HCT116 (cell line): Measurements from ENCODE around the gene ARMS2. TPM values are rescaled to one million over a fixed set of nuclear protein-coding genes. Genes with fewer than 3 reads are reported as not detected.

Experiments used
- ATAC-seq: fragments of 200-7000 bp; cut with Tn5 transposase; 2 replicates; pipeline ENCODE4 v1.9.1; 2020; ENCODE audit warnings: mild to moderate bottlenecking, moderate library complexity
- BruUV-seq: library from RNA; stranded (reverse); fragments of 400-500 nt; replicated peaks from 2 replicates; lab custom pipeline; 2021; lab: Mats Ljungman, UMichigan
- CTCF ChIA-PET: fragments of 300-600 bp; sonication (Branson Sonifier 250); formaldehyde crosslinking; loops from one replicate; lab custom pipeline; 2021; ENCODE audit warnings: antibody characterized with exemption; lab: Charles Lee
- POLR2A ChIA-PET: fragments of 300-600, 350-600 bp; sonication (Branson Sonifier 250); formaldehyde crosslinking; loops from one replicate; lab custom pipeline; 2021; ENCODE audit warnings: antibody characterized with exemption; lab: Charles Lee
- RAD21 ChIA-PET, 2 experiments: fragments of 300-600 bp; sonication (Branson Sonifier 250); formaldehyde crosslinking; loops; one replicate each; lab custom pipeline; 2023; ENCODE audit warnings: low total read pairs in 2 of 2; ENCODE audit not compliant: uncharacterized antibody in 2 of 2, unreplicated experiment in 2 of 2, low non-redundant PET in 1 of 2; lab: Charles Lee
- DNase-seq: peaks from one replicate; pipeline ENCODE4 v3.0.0-alpha.2; 2010; ENCODE audit warnings: low read depth, low spot score
- H2AFZ ChIP-seq: fragments of 200-600 bp; shearing (Covaris generic), sonication (generic); 2 replicates; pipeline ENCODE4 v1.6.1; 2017; ENCODE audit warnings: low read depth, mixed run types, mixed read lengths, antibody characterized with exemption, low read length; ENCODE audit not compliant: poor library complexity, severe bottlenecking
- H3K27ac ChIP-seq: 2 replicates; pipeline ENCODE4 v1.5.1; 2012; ENCODE audit warnings: low read depth, low read length
- H3K27me3 ChIP-seq: fragments of 200-600 bp; sonication (generic); 2 replicates; pipeline ENCODE4 v1.6.1; 2016; ENCODE audit warnings: mixed run types, low read length, mixed read lengths; ENCODE audit not compliant: insufficient read depth
- H3K36me3 ChIP-seq, 2 experiments: fragments of 200-500 bp in 1 of 2; fragments of 200-600 bp in 1 of 2; sonication (Bioruptor generic) in 1 of 2; sonication (generic) in 1 of 2; 2 replicates each; pipeline versions ENCODE4 v1.5.1 to v1.6.1; 2014 to 2016; ENCODE audit warnings: low read length in 2 of 2, inconsistent platforms in 1 of 2, mixed read lengths in 1 of 2, mixed run types in 1 of 2; ENCODE audit not compliant: insufficient read depth in 2 of 2, control insufficient read depth in 1 of 2
- H3K4me1 ChIP-seq, 2 experiments: fragments of 200-600 bp in 1 of 2; sonication (generic) in 1 of 2; 2 replicates each; pipeline versions ENCODE4 v1.5.1 to v1.6.1; 2012 to 2017; ENCODE audit warnings: low read length in 2 of 2, inconsistent platforms in 1 of 2, mild to moderate bottlenecking in 1 of 2, mixed read lengths in 1 of 2, mixed run types in 1 of 2, moderate library complexity in 1 of 2; ENCODE audit not compliant: insufficient read depth in 2 of 2, control insufficient read depth in 1 of 2
- H3K4me2 ChIP-seq: fragments of 200-600 bp; sonication (generic); 2 replicates; pipeline ENCODE4 v1.6.1; 2017; ENCODE audit warnings: mixed run types, low read length, mixed read lengths
- H3K4me3 ChIP-seq, 2 experiments: fragments of 200-600 bp in 1 of 2; sonication (generic) in 1 of 2; replicated peaks in 1 of 2; 2 replicates each; pipeline ENCODE4 v1.5.1; 2011 to 2016; ENCODE audit warnings: low read length in 2 of 2, control low read depth in 1 of 2, low read depth in 1 of 2, mild to moderate bottlenecking in 1 of 2, mixed read lengths in 1 of 2, mixed run types in 1 of 2
- H3K79me2 ChIP-seq: fragments of 200-600 bp; sonication (generic); 2 replicates; pipeline ENCODE4 v1.6.1; 2017; ENCODE audit warnings: mild to moderate bottlenecking, mixed run types, low read length, moderate library complexity, mixed read lengths; ENCODE audit not compliant: insufficient read depth
- H3K9ac ChIP-seq: fragments of 200-600 bp; sonication (generic); 2 replicates; pipeline ENCODE4 v1.6.1; 2016; ENCODE audit warnings: low read length, mixed read lengths
- H3K9me2 ChIP-seq: fragments of 200-600 bp; sonication (generic), shearing (Covaris generic); 2 replicates; pipeline ENCODE4 v1.6.1; 2017; ENCODE audit warnings: mixed run types, mild to moderate bottlenecking, moderate library complexity; ENCODE audit not compliant: insufficient read depth
- H3K9me3 ChIP-seq, 2 experiments: fragments of 200-500 bp in 1 of 2; fragments of 200-600 bp in 1 of 2; sonication (Bioruptor generic) in 1 of 2; sonication (generic) in 1 of 2; 2 replicates each; pipeline ENCODE4 v1.6.1; 2014 to 2017; ENCODE audit warnings: low read length in 2 of 2, mixed read lengths in 2 of 2, inconsistent platforms in 1 of 2, low read depth in 1 of 2, mild to moderate bottlenecking in 1 of 2, mixed run types in 1 of 2, moderate library complexity in 1 of 2; ENCODE audit not compliant: control insufficient read depth in 1 of 2, insufficient read depth in 1 of 2
- H4K20me1 ChIP-seq: fragments of 200-600 bp; sonication (generic), shearing (Covaris generic); 2 replicates; pipeline ENCODE4 v1.6.1; 2017; ENCODE audit warnings: mixed run types, mild to moderate bottlenecking, moderate library complexity; ENCODE audit not compliant: insufficient read depth
- CEBPB ChIP-seq: IDR thresholded peaks from 2 replicates; pipeline ENCODE4 v1.6.1; 2012; ENCODE audit warnings: low read depth
- ELF1 ChIP-seq: IDR thresholded peaks from 2 replicates; pipeline ENCODE4 v1.6.1; 2012; ENCODE audit warnings: low read depth, borderline replicate concordance
- EZH2phosphoT487 ChIP-seq: fragments of 200-600 bp; IDR thresholded peaks from 2 replicates; pipeline ENCODE4 v1.6.1; 2018; ENCODE audit warnings: antibody characterized with exemption, borderline replicate concordance
- RAD21 ChIP-seq: IDR thresholded peaks from 2 replicates; pipeline ENCODE4 v1.6.1; 2012; ENCODE audit warnings: low read depth, mild to moderate bottlenecking
- SP1 ChIP-seq: IDR thresholded peaks from 2 replicates; pipeline ENCODE4 v1.6.1; 2012; ENCODE audit warnings: low read depth
- TCF7L2 ChIP-seq: IDR thresholded peaks from 2 replicates; pipeline ENCODE4 v1.7.0; 2011; ENCODE audit warnings: borderline replicate concordance, inconsistent platforms; ENCODE audit not compliant: insufficient read depth, insufficient read length; ENCODE audit errors: extremely low read depth
- YY1 ChIP-seq: IDR thresholded peaks from 2 replicates; pipeline ENCODE4 v1.6.1; 2011; ENCODE audit warnings: low read length, low read depth, moderate library complexity, mild to moderate bottlenecking; ENCODE audit not compliant: insufficient replicate concordance; ENCODE audit errors: extremely low read depth
- intact Hi-C: fragments of 100-400 bp; cut with micrococcal nuclease; formaldehyde crosslinking; loops from 2 replicates; pipeline ENCODE4 v1.10.0; 2022
- total RNA-seq: library from RNA; stranded (reverse); gene quantifications from one replicate; pipeline ENCODE4 v1.2.1, GENCODE V29; 2021; ENCODE audit not compliant: unreplicated experiment
- TF ChIP-seq, protein P1 (sequence below): IDR thresholded peaks from 2 replicates; pipeline ENCODE4 v1.6.1; 2012
- TF ChIP-seq, protein P2 (sequence below): IDR thresholded peaks from 2 replicates; pipeline ENCODE4 v1.6.1; 2011; ENCODE audit warnings: mild to moderate bottlenecking, low read length, moderate library complexity; ENCODE audit not compliant: insufficient replicate concordance; ENCODE audit errors: extremely low read depth
- TF ChIP-seq, protein P3 (sequence below): IDR thresholded peaks from 2 replicates; pipeline ENCODE4 v1.6.1; 2012

Gene ARMS2
- total RNA-seq, 1 experiment from 2014 or later, result not detected

DNA sequence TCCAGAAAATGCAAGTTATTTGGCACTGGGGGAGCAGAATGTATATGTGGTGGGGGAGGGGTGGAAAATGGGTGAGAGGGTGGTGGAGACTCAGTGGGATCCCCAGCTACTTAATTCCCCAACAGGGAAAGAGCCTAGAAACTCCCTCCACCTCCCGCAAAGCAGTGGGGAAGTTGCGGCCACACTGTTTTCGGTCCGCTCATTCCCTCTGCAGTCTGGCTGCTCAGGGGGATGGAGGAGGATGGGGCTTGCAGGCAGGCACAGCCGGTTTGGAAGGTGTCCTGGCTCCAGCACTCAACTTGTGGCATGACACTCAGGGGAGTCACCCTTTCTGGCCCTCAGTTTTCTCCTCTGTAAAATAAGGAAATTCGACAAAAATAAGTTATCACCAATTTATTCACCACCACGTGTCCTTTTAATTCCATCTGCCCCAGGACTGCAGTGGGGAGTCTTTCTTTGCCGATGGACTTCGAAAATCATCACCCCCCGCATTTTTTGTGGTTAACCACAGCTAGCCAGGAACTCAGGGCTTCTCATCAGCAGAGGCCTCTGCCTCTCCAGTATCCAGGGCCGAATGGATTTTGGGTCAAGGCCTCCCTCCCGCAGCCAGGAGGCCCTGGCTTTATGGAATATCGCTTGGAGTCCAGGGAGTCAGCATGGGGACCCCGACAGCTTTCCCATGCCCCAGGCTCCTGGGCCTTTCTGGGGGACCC lies 5.3 kb downstream of the ARMS2 start:
- Histone ChIP-seq H3K27ac (no peak overlapping the region), H3K9me3 (no peaks in the 10 kb centered on the region), H3K79me2 (no peaks in the 10 kb centered on the region), H3K9me2 (no peaks in the 10 kb centered on the region), H3K4me1 (no peaks in the 10 kb centered on the region), H3K9ac (no peak overlapping the region), H3K4me2 (no peak overlapping the region), H4K20me1 (no peaks in the 10 kb centered on the region), H2AFZ (no peak overlapping the region), H3K27me3 (peaks cover 16% of the 10 kb centered on the region; the same call in 1 of the 2 replicates), H3K36me3 (no peaks in the 10 kb centered on the region), H3K4me3 (no peak overlapping the region)
- POLR2A ChIA-PET, result no interaction called here
- no TSS peak for BruUV-seq
- CTCF ChIA-PET, result no interaction called here
- RAD21 ChIA-PET, result no interaction called here
- ATAC-seq, result peak; percentile 21; the same call in 1 of the 2 replicates
- DNase-seq, result no peak
- TF ChIP-seq CEBPB (no peak), TCF7L2 (no peak)
- TF ChIP-seq, protein P1, sequence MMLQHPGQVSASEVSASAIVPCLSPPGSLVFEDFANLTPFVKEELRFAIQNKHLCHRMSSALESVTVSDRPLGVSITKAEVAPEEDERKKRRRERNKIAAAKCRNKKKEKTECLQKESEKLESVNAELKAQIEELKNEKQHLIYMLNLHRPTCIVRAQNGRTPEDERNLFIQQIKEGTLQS, result no peak
- intact Hi-C loops, result no loop called here

DNA sequence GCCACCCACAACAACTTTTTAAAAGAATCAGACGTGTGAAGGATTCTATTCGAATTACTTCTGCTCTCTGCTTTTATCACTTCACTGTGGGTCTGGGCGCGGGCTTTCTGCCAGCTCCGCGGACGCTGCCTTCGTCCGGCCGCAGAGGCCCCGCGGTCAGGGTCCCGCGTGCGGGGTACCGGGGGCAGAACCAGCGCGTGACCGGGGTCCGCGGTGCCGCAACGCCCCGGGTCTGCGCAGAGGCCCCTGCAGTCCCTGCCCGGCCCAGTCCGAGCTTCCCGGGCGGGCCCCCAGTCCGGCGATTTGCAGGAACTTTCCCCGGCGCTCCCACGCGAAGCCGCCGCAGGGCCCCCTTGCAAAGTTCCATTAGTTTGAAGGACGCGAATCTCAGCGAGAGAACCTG lies 6.4 kb downstream of the ARMS2 start:
- POLR2A ChIA-PET, result no interaction called here
- intact Hi-C loops, result no loop called here
- H3K4me1 ChIP-seq, result no peaks in the 10 kb centered on the region
- no peak for TF ChIP-seq RAD21
- TF ChIP-seq TCF7L2, result no peak
- no peak for TF ChIP-seq EZH2phosphoT487
- no peak for TF ChIP-seq SP1
- TF ChIP-seq ELF1, result no peak
- TF ChIP-seq, protein P2, sequence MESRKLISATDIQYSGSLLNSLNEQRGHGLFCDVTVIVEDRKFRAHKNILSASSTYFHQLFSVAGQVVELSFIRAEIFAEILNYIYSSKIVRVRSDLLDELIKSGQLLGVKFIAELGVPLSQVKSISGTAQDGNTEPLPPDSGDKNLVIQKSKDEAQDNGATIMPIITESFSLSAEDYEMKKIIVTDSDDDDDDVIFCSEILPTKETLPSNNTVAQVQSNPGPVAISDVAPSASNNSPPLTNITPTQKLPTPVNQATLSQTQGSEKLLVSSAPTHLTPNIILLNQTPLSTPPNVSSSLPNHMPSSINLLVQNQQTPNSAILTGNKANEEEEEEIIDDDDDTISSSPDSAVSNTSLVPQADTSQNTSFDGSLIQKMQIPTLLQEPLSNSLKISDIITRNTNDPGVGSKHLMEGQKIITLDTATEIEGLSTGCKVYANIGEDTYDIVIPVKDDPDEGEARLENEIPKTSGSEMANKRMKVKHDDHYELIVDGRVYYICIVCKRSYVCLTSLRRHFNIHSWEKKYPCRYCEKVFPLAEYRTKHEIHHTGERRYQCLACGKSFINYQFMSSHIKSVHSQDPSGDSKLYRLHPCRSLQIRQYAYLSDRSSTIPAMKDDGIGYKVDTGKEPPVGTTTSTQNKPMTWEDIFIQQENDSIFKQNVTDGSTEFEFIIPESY, result no peak
- TF ChIP-seq, protein P3, sequence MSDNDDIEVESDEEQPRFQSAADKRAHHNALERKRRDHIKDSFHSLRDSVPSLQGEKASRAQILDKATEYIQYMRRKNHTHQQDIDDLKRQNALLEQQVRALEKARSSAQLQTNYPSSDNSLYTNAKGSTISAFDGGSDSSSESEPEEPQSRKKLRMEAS, result no peak
- no peak for TF ChIP-seq YY1
- TF ChIP-seq, all 23 proteins: peak for 0
- RAD21 ChIA-PET, result no interaction called here
- Histone ChIP-seq H3K27me3 (peaks cover 23% of the 10 kb centered on the region; the same call in 1 of the 2 replicates), H3K27ac (no peak overlapping the region), H3K36me3 (no peaks in the 10 kb centered on the region), H3K79me2 (no peaks in the 10 kb centered on the region), H3K9me3 (no peaks in the 10 kb centered on the region), H2AFZ (no peak overlapping the region), H4K20me1 (no peaks in the 10 kb centered on the region), H3K9ac (no peak overlapping the region), H3K9me2 (no peaks in the 10 kb centered on the region), H3K4me2 (no peak overlapping the region), H3K4me3 (no peak overlapping the region)
- CTCF ChIA-PET, result no interaction called here
- no TSS peak for BruUV-seq
- ATAC-seq (no peak), DNase-seq (no peak)
